Anterior cingulate cortex (tissue), 58 donors: ENCODE data around the gene GMDS.

ENCODE experiments used
- DNase-seq, 58 donors: peaks; one replicate each; lab custom pipeline; 2025; lab: John Stamatoyannopoulos, UW

Gene GMDS

GRCh38 chr6:1960486-1961142, 284.8 kb downstream of the GMDS start:
- no peak for DNase-seq

GRCh38 chr6:1958257-1958656, 287.1 kb downstream of the GMDS start:
- no peak for DNase-seq

GRCh38 chr6:1957746-1958145, 287.7 kb downstream of the GMDS start:
- no peak for DNase-seq

- no peak for DNase-seq
Observed at GRCh38 chr6:1952740-1953360, 292.6 kb downstream of the GMDS start.

GRCh38 chr6:1950631-1951030, 294.8 kb downstream of the GMDS start:
- no peak for DNase-seq

- no peak for DNase-seq
Observed at GRCh38 chr6:1949538-1949937, 295.9 kb downstream of the GMDS start.

- no peak for DNase-seq
Observed at GRCh38 chr6:1947922-1948321, 297.5 kb downstream of the GMDS start.

GRCh38 chr6:1946583-1946982, 298.8 kb downstream of the GMDS start:
- DNase-seq = no peak

GRCh38 chr6:1945235-1945832, 300.1 kb downstream of the GMDS start:
- no peak for DNase-seq

- no peak for DNase-seq
Observed at GRCh38 chr6:1942834-1943233, 302.6 kb downstream of the GMDS start.

GRCh38 chr6:1941534-1941933, 303.9 kb downstream of the GMDS start:
- DNase-seq = no peak

- DNase-seq = no peak
Observed at GRCh38 chr6:1940381-1940780, 305.0 kb downstream of the GMDS start.

- no peak for DNase-seq
Observed at GRCh38 chr6:1933292-1933691, 312.1 kb downstream of the GMDS start.

GRCh38 chr6:1931817-1932216, 313.6 kb downstream of the GMDS start:
- DNase-seq = no peak

- no peak for DNase-seq
Observed at GRCh38 chr6:1930356-1930755, 315.0 kb downstream of the GMDS start.

- no peak for DNase-seq
Observed at GRCh38 chr6:1929931-1930330, 315.5 kb downstream of the GMDS start.

GRCh38 chr6:1925743-1926430, 319.5 kb downstream of the GMDS start:
- no peak for DNase-seq

GRCh38 chr6:1923449-1923848, 322.0 kb downstream of the GMDS start:
- DNase-seq = no peak

- DNase-seq = peak in 22 of 58 donors; percentile 1 to 44 (median 18)
Observed at GRCh38 chr6:1917626-1918371, 327.6 kb downstream of the GMDS start.

GRCh38 chr6:1916334-1917070, 328.9 kb downstream of the GMDS start:
- peak in 3 of 58 donors; percentile 2 to 14 (median 6) for DNase-seq
